ENCODE measurements around the gene TENM3.
A peak's percentile ranks its signal among the peaks of the same experiment; 100 is the strongest.

The TENM3 gene

GRCh38 chr4:182752158-182752910 is 509.1 kb downstream of the TENM3 start:
- DNase-seq, result peak; percentile 85

- DNase-seq, result no peak
These were observed 511.7 kb downstream of the TENM3 start for GRCh38 chr4:182754895-182755294.

DNA sequence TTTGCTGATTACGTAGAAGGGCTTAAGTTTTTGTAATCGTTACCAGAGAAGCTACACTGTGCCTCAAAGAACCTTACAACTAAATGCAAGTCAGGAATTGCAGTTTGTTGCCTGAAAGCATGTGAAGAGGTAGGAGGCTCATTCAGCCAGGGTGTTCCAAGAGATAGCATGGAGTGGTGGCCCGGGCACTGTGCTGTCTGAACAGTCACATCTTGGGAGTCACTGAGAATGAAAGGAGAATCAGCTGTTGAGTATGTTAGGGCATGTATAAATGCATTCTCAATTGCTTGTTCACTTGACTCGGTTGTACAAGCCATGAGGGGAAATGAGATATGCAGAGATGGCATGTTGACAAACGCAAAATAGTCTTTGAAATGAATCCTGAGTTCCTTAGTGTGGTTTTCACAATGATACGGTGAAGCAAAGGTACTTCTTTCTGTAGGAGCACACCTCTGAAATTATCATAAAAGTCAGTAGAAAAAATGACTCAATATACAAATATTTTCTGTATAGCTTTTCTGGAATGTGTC is 513.0 kb downstream of the TENM3 start:
- DNase-seq, result no peak

- DNase-seq, result no peak
These were observed 515.1 kb downstream of the TENM3 start for GRCh38 chr4:182758273-182758672.

DNA sequence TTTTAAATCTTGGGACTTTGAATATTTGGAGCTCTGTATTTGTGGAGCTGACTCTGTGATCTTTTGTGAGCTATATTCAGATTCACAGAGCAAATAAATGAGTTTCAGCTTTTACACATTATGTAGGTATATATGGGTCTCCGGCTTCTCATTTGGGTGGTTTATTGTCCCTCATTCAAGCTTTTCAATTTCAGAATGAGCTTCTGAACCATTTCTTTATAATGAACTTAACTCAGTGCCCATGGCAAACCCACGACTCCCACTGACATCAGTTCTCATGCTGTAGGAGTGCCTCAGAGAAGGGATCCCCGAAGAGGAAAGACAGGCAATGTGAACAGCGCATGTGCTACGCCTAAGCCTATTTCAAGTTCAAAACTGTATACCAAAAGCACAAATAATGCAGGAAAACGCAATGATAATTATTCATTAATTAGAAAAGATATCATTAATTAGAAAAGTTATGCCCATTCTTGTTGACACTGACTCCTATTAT is 517.4 kb downstream of the TENM3 start:
- no peak for DNase-seq

GRCh38 chr4:182764137-182764536 is 520.9 kb downstream of the TENM3 start:
- DNase-seq, result no peak

DNA sequence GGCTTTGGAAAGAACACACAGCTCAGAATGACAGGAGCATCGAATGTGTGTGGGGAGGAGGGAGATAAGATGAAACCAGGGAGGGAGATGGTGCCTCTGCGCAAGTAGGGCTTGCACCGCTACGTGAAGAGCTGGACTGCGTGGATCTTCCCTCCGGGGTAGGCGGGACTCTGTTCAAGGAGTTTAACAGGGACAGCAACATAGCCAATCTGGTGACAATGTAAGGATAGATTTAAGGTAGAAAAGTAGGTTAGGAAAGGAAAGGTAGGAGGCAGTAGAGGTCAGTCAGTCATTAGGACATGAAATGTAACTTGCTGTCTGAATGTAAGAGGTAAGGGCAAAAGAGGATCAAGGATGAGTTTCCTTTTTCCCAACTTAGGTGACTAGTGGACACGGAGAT is 521.4 kb downstream of the TENM3 start:
- no peak for DNase-seq

DNA sequence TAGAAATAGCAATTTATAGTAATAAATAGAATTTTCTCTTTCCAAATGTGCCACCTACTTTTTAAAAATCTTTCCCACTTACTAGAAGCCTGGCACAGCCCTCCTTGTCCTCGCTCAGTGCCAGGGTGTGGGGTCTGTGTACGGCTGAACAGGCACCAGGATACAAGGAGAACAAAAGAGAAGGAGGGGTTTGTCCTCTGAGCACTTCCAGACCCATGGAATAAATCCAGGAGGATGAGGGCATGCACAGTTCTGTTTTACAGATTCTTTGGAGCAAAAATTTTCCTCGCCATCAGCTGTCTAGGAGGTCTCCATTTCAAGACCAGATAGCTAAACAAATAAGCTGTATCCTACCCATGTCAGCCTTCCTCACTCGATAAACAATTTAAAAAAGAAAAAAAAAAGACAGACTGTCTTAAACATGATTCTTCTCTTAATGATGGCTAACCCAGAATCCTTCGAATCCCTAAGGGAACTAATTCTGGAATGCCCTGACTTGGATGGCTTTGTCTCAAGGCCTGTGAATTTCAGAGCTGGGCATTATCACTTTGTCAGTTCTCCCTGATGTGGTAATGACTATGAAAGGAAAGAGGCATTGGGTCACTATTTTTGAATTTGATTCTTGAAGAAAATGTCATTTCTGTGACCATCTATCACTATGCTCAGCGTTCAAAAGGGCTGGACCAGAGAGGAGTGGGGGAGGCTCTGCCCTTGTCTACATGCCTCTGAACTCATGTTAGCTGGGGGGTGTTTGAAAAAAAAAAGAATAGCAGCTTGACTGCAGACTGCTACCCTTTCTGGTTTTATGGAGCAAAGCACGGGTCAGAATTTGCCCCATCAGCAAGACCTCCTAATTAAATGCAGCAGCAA is 523.0 kb downstream of the TENM3 start:
- peak; percentile 17 for DNase-seq

DNA sequence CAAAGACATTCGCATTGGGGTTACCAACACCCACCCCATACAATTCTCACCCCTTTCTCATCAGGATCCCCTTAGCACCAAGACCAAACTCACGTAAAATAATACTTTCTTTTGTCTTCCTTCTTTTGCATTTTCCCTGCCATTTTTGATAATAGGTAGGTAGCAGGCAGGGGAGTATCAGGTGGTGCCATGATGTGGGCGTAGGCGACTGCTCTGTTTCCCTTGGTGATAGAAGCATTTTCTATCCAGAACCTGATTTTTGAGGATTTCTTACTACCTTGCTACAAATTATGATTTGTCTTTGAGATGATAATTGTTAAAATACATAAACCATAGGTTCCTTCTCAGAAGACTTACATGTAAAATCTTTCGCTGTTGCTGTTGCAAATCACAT is 523.7 kb downstream of the TENM3 start:
- DNase-seq, result no peak

DNA sequence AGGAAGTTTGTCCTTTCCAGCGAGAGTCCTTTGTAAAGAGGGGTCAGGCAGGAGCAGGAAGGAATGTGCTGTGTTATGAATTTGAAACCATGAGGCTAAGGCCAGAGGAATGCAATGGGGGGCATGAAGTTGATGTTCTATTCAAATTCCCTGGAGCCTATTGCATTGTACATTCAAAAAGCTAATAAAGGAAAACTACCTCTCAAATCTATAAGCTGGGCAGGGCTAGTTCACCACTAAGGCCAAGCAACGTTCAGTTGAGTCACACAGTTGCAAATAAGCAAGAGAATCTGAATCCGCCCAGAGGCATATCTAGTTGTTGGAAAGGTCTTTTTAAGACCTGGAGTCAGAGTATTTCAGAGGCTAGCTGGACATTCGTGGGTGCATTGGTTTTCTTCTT is 525.6 kb downstream of the TENM3 start:
- peak; percentile 18 for DNase-seq

- no peak for DNase-seq
These were observed 527.2 kb downstream of the TENM3 start for GRCh38 chr4:182770259-182770995.

DNA sequence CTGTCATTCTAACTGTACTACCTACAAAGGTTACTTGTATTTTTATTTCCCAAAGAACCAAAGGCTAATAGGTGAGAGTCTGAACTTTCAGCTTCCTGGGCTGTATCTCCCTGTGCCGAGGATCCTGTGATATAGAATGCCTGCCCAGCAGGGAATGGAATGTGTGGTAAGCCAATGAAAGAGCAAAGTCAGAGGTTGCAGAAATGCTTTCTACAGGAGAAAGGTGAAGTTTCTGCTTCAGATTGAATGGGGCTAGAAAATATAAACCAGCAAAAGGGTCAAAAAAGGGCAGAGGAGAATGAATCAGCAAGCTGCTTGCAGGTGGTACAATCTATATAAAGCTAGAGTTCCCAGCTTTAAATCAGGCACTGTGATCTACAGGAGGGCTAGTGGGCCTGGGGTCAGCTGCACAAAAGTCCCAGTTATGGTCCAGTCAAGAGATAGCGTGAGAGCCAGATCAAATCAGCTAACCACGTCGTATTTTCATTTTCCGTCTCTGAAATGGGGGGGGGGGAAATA is 527.9 kb downstream of the TENM3 start:
- no peak for DNase-seq

- DNase-seq, result no peak
These were observed 531.9 kb downstream of the TENM3 start for GRCh38 chr4:182775075-182775474.

- DNase-seq, result no peak
These were observed 533.3 kb downstream of the TENM3 start for GRCh38 chr4:182776376-182777105.

GRCh38 chr4:182778222-182778982 is 535.2 kb downstream of the TENM3 start:
- DNase-seq, result peak; percentile 4

DNA sequence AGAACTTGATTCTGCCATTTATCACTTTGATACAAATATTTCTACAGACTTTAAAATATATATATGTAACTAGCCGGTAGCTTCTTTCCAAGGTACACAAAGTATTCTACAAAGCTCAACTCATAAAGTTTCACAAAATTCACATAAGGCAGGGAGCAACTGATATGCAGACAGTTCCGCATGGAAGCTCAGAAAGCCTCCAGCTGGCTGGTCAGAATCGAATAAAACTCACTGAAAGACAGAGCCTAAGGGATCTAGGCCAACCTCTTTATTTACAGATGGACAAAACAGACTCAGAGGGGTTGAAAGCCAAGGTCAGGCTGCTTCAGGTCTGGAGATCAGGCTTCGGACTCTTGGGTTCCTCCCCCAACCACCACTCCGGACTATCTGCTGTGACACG is 543.8 kb downstream of the TENM3 start:
- no peak for DNase-seq

- no peak for DNase-seq
These were observed 545.0 kb downstream of the TENM3 start for GRCh38 chr4:182788201-182788600.

GRCh38 chr4:182789529-182789928 is 546.3 kb downstream of the TENM3 start:
- DNase-seq, result no peak

DNA sequence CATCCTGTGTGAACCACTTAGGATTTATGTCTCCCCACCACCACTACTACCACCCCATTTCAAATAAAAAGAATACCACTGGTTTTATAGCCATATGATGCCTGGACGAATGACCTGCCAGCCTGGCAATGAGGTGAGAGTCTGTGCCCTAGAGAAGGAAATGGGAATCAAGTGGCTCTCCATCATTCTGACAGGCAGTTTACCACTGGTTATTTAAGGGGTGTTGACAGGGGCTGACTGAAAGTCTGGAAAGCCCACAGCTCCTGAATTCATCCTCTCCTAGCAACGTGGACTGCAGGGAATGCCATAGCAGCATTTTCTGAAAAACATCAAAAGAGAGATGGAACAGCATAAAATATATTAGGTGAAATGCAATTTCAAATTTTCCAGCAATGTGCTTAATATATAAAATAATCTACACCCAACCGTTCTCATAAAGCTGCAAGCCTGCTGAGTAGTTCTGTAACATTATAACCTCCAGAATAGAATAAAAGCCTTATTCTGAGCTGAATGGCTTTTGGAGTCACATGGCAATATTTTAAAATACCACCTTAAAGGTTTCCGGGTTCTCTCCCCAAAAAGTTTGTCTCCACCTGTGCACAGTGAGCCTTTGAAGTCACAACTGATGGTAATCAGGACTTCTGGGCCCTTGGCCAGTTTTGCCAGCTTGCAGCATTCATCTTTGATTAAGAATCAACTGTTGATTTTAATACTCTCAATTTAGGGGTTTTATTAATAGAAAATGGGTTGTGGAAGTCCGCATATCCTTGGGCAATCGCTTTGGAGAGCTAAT is 552.4 kb downstream of the TENM3 start:
- no peak for DNase-seq
